Smooth muscle cell of the brain vasculature (primary cell): ENCODE data around the gene MAOA.
"Not testable (repeated sequence)": the region's sequence is repeated elsewhere in the genome, so short reads cannot be mapped to it uniquely, and the experiment has no call there.

Source experiments
- DNase-seq: peaks from one replicate; pipeline ENCODE4 v3.0.0-alpha.2; 2012; ENCODE audit warnings: low read depth, low spot score

Gene MAOA

DNA sequence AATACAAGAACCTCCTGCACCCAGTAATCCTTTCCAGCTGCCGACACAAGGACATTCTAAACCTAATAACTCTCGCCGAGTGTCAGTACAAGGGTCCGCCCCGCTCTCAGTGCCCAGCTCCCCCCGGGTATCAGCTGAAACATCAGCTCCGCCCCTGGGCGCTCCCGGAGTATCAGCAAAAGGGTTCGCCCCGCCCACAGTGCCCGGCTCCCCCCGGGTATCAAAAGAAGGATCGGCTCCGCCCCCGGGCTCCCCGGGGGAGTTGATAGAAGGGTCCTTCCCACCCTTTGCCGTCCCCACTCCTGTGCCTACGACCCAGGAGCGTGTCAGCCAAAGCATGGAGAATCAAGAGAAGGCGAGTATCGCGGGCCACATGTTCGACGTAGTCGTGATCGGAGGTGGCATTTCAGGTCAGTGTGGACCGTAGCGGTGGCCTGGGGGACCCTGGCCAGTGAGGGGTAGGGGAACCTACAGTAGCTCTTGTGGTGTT, at the start of gene MAOA:
MAOA (plus strand) TSS at position 295 of the 490 bp plus-strand sequence; CDS start at position 338, 43 bp downstream.
- DNase-seq = no peak

DNA sequence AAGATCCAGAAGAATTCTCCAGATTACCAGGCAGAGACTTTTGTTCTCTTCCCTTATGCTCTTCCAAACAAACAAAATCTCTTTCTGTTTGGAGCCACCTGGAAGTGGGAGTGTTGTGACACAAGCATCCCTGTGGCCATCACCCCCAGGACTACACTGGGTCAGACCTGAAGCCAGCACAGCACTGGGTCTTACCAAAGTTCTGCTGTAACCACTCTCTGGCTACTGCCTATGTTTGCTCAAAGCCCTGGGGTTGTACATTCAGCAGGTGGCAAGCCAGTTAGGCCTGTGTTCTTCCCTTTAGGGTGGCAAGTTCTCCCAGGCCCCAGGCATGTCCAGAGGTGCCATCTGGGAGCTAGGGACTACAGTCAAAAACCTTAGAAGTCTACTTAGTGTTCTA, 43.7 kb upstream of the MAOA start:
- DNase-seq = no peak

DNA sequence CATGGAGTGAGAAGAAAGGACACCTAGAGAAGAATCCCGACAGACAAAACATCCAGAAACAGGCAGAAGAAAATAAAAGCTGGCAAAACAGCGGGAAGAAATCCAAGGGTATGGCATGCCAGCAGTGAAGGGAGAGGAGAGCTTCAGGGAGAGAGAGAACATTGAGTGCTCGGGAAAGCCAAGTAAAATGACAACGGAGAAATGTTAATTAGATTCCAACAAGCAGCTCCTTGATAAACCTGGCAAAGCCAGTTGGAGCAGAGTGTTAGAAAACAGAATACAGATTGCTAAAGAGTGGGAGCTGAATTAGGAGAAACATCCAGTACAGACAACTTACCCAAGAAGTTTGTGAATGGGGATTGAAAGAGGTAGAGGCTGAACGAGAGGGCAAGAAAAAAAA, 40.4 kb upstream of the MAOA start:
- no peak for DNase-seq

DNA sequence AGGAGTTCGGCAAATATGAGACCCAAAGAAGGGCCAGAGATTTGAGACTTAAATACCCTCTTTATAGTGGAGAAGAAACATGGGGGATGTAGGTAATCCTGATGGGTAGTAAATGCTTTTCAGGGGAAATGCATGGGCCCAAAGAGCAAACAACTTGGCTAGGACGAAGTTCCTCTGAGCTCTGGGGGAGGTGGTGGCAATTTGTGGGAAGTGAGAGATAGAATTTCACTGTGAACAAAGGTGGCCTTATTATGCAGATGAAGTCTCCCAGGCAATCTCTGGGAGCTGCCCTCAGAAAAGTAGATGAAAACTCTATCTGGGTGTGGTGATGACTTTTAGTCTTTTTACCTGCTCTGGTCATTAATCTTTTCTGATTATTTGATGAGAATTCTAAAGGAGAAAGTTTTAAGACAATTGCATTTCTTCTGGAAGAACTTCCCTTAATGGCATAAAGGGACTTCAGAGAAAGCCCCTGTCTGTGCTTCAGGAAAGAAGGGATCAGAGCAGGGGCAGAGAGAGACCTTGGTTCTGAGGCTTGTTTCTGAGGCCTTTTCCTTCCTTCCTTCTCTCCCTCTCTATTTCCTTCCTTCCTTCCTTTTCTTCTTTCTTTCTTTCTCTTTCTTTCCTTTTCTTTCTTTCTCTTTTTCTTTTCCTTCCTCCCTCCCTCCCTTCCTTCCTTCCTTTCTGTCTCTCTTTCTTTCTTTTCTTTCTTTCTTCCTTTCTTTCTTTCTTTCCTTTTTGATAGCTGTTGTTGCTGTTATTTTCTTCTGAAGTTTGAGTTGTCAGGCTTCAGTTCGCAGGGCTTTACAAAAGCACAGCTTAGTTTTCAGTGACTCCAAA, 37.5 kb upstream of the MAOA start:
- DNase-seq = no peak

DNA sequence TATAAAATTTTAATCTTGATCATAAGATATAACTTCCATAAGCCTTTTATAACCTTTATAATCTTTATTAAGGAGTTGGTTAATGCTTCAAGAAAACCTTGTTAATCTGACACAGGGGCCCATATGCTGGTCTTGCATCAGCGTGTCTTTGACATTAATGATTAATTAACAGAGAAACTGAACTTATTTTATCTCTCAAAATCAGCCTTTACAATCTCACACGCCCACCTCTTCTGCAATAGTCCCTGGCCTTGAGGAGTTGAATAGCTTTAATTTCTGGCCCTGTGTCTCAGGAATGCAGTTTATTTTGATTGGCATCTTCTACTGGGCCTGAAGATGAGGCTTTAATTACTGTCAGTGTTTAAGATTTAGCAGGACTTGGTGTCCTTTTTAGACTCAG, 36.2 kb upstream of the MAOA start:
- not testable (repeated sequence) for DNase-seq

DNA sequence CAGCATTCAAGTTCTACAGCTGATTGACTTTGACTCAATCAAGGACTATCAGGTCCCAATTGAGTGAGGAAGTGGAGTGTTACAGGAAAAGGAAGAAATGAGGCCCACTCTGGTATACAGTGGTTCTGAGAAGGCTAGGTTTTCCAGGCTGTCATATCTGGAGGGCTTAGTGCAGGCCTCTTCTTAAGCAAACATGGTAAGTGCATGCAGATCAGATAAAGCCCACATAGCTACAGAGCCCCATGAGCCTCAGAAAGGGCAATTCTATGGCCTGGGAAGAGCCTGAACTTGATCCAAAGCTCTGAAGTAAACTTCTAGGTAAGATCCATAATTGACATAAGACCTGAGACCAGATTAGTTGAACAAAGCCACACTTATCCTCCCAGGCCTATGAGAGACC, 29.0 kb upstream of the MAOA start:
- no peak for DNase-seq

DNA sequence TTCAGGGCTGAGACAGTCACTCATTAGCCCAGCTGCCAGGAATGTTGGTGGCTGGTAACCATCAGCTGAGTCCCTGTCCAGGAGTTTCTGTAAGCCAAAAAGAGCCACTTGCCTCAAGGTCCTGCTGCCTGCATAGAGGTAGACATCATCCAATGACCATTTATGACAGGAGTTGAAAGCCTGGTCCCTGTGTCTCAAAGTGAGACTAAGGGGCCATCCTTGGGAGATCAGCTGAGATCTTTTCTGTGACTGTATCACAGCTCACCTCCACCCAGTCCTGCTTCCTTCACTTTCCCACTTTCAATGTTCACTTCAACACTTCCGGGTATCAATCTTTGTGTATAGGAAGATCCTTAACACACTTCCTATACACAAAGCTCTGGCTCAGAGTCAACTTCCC, 28.4 kb upstream of the MAOA start:
- DNase-seq = no peak

DNA sequence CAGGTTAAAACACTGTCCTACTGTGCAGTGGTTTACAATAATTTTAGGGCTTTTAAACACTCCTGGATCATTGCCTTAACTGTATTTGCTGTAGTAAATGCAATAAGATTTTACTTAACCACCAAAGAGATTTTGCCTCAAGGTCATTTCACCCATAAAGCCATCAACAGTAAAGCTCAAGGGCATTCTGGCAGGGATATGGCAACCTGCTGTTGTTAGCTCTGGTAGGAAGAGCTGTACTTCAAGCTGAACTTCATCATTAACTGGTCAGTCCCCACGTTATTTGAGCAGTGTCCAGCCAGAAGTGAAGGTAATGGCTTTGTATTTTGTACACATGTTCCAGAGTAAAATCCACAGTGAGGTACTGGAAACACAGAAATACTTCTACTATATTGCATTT, 26.9 kb upstream of the MAOA start:
- DNase-seq = no peak

DNA sequence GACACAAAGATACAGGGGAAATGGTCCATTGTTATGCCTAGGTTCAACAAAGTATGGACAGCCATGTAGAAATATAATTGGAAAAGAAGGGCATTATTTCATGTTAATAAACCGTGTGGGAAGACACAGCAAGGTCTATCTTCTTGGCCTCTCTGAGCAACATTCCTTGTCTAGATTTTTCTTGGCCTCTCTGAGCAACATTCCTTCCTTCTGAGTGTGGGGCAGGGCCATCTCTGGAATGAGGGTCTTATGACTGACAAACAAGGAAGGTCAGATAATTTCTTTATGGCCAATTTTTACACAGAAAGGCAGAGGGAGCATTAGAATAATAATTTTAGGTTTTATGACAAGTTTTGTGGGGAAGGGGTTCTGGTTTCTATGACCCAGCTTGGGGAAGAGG, 24.3 kb upstream of the MAOA start:
- no peak for DNase-seq

DNA sequence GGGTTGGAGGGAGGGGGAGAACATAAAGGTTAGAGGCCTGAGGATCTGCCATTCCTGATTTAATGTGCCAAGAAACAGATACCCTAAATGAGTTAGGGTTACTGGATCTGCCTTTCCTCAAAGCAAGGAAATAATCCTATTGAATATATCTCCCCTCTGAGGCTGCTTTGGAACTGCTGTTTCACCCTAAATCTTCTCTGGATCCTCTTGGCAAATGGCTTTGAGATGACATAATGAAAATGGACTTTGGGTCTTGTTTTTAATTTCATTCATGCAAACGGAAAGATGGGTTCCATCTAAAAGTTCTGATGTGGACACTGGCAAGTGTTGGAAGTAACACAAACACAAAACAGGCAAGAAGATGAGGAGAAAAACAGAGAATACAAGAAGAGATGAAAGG, 23.0 kb upstream of the MAOA start:
- no peak for DNase-seq

DNA sequence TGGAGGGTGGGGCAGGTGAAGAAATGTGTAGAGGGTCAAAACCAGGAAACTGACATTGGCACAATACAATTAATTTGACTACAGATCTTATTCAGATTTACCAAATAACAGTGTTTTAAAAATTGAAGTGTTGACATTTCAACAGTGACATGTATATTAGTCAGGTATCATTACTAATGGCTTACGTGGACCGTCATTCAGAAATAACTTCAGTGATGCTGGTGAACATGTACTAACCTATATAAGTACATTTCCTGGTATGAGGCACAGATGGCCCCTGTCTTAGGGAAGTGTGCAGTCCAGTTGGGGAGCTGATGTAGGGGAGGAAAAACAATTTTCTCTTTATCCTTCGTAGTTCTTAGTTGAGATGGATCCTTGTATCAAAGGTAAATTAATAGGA, 22.3 kb upstream of the MAOA start:
- no peak for DNase-seq

DNA sequence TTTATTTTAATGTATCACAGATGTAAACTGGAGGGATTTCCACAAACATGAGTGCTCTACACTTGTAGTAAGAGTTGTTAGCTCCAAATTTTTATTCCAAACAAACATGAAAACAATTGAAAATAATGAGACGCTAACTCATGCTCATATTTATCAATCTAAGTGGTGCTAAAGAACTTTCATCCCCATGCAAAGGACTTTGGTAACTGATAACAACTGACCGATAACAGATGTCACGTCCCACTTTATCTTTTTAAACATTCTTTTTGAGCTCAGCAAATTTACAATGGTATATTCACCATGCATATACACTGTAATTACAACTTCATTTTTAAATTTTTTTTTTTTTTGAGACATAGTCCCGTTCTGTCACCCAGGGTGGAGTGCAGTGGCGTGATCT, 15.6 kb upstream of the MAOA start:
- DNase-seq = no peak

DNA sequence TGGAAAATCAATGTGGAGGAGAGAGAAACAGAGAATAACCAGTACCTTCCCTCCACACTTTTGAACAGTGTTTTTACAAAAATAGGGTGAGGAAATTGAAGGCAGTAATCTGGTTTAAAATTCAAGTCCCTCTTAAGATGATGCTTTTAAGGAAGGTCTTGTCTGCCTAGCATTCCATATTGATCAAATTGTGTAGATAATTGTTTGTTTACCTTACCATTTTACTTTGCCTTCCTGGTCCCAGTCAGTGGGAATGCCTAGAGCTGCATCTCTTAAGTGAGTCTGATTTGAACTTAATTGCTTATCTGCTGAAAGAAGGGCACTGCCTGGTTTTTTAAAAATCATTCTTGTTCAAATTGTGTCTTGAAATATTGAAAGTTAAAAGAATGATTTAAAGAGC, 14.4 kb upstream of the MAOA start:
- DNase-seq = no peak

DNA sequence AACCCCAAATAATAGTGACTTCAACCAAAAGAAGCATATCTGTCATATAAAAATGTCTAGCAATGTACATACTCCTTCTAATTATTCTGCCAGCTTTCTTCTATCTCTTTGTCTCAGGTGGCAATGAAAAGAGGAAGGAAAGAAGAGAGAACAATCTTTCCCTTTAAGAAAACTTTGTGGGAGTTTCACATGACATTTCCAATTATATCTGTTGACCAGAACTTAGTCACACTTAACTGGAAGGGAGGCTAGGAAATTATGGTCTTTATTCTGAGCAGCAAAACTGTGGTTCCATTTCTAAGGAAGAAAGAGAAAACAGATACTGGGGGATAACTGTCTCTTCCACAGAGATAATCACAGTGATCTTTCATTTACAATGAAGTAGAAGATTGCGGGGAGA, 12.9 kb upstream of the MAOA start:
- no peak for DNase-seq

DNA sequence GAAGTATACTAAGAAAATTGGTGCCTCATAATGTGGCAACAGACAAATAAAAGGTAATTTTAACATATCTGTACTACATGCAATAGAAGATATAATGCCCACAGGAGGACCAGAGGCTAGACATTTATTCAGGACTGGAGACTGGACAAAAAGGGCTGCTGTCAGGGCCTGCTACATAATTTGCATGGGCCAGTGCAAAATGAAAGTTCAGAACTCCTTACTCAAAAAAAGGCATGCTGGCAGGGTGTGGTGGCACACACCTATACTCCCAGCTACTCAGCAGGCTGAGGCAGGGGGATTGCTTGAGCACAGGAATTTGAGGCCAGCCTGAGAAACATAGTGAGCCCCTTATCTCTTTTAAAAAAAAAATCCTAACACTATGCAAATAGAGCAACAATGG, 12.4 kb upstream of the MAOA start:
- DNase-seq = no peak

DNA sequence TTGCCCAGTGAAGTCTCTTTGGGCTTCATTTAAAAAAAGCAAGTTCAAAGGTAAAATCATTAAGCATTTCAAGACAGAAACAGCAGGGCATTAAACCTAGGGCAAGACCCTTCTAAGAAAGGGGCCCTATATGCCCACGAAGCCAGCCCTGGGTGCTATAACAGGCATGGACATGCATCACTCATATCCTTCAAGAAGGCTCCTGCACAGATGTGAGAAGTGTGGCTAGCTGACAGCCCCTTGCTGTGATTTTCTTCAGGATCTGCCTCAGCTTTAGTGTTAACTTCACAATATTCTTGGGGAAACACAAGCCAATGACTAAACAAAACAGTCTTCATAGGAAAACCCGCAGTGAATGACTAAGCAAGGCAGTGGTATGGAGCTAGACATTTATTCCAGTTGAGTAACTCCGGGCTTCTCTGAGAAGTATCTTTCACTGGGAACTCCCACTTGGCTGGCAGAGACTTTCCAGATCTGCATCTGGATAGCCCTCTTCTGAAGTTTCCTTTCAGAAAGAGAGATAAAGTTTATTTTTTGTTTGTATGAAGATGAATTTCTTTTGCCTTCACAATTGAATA, 11.9 kb upstream of the MAOA start:
- peak; percentile 35 for DNase-seq

DNA sequence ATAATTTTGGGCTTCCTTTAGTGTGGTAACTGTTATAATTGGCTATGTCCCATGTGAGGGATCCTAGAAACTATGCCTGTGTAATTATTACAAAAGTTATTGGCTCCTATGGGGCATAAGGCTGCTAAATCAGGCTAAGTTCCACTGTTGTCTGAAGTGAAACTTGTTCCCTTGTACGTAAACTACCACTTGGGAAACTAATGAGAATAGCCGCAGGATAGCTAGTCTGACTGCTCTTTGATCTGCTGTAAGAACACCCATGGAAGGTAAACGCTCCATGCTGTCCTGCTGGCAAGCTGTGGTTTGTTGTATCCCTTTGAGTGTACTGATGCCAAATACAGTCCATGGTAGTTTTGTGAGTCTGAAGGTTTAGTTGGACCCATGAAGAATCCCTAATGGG, 9.3 kb upstream of the MAOA start:
- no peak for DNase-seq

DNA sequence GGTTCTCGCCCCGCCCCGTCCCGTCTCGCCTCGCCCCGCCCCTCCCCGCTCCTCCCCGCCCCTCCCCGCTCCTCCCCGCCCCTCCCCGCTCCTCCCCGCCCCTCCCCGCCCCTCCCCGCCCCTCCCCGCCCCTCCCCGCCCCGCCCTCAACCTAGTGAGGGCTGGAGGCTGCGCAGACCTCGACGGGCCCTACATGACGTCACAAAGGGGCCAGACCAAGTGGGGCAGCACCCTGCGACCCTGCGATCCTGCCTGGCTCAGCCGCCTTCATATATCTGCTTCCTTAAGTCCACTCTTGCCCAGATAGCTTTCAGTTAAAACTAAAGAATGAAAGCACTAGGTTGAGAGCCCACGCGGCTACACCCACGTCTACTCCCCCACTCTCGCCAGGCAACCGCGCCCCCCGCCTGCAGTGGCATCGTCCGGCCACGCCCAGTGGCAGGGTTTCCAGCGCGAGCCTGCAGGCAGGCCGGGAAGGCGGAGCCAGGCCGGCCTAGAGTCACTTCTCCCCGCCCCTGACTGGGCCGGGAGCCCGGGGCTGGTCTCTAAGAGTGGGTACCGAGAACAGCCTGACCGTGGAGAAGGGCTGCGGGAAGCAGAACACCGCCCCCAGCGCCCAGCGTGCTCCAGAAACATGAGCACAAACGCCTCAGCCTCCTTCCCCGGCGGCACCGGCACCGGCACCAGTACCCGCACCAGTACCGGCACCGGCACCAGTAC, 1.5 kb upstream of the MAOA start:
- DNase-seq = peak; percentile 76

DNA sequence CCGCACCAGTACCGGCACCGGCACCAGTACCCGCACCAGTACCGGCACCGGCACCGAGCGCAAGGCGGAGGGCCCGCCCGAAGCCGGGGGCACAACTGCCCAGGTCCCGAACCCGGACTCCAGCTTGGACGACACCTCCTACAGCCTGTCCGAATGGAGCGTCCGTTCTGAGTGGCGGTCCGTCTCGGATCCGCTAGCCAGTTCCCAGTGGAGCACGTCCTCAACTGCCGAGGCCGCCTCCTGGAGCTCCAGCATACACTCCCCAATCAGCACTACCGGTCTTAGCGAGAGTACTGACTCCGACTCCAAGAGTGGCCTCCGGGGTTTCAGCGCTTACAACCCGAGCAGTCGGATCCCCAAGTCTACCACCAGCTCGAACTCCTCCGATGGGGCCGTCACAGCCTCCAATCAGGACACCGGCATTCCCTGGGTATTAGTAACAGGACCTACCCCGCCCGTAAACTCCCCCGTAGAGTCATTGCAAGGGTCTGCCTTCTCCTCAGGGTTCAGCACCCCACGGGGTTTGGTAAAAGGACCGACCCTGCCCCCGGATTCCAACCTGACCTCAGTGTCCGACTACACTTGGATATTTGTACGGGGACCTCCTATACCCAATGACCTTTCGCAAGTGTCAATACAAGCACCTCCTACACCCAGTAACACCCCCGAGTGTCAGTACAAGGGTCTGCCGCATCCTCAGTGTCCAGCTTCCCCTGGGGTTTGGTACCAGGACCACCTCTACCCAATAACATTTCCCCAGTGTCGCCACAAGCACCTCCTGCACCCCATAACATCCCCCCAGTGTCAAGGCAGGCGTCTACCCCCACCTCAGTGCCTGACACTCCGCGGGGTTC, 721 bp upstream of the MAOA start:
- no peak for DNase-seq

DNA sequence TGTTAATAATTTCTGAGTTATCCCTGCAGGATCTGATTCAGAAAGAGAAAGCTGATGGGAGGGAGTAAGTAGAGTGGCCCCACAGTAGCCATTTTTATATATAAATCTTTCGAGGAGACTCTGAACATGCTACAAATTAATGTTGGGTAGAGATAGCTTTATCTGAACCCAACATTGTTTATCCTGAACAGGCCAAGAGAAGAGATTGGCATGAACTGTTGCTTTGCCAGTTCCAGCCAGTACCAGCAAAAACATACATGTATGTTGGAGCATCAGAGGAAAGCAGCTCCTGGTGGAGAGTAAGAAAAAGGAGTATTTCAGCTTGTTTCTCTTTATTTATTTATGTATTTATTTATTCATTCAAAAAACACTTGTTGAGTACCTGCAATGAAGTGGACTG, 1.6 kb downstream of the MAOA start:
- no peak for DNase-seq

DNA sequence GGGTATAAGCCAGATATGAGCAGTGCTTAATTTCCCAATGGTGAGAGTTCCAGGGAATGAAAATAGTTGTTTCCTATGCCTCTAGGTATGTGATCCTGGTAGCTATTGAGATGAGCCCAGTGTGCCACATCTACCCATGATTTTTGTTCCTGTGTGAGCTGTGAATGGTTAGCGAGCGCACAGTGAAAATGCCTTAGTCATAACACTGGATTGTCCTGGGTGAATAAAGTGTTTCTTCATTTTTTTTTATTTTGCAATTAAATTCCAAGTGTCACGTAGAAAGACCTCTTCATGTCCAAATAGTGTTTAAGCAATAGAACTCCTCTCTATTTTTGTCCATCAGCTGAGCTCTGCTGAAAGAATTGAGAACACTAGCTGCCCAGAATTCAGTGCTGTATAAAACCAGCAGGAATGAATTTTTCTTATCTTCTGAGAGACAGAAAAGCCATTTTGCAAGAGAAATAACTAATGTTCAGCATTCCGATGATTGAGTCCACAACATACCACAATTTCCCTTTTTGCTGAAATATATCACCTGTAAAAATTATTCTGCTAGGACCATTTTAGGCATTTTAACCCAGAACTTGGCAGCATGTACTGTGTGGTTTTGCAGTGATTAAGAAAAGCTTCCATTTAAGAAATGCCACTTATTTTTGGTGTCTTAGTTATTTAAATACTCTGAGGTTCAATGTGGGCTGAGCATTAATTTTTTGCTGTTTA, 5.6 kb downstream of the MAOA start:
- no peak for DNase-seq
